PFSK-1 (cell line): ENCODE data around the gene DENND1B.

Experiments
- FOXP2 ChIP-seq: optimal IDR thresholded peaks from 2 replicates; pipeline ENCODE3; 2011; ENCODE audit warnings: borderline replicate concordance, control low read depth, inconsistent platforms; ENCODE audit not compliant: insufficient read depth; ENCODE audit errors: extremely low read length, extremely low read depth
- POLR2AphosphoS5 ChIP-seq: IDR thresholded peaks from 2 replicates; pipeline ENCODE4 v1.6.1; 2012; ENCODE audit warnings: low read depth, mild to moderate bottlenecking, control low read depth, low read length, moderate library complexity
- REST ChIP-seq, 2 experiments: IDR thresholded peaks; 2 replicates each; pipeline versions ENCODE4 v1.6.1 to v1.8.0; 2011 to 2012; ENCODE audit warnings: low read depth in 2 of 2, low read length in 2 of 2, control low read depth in 1 of 2, inconsistent platforms in 1 of 2, mild to moderate bottlenecking in 1 of 2, moderate library complexity in 1 of 2; ENCODE audit not compliant: insufficient read depth in 1 of 2
- SIN3A ChIP-seq: IDR thresholded peaks from 2 replicates; pipeline ENCODE4 v1.6.1; 2012; ENCODE audit warnings: mild to moderate bottlenecking, low read length, moderate library complexity, borderline replicate concordance; ENCODE audit not compliant: insufficient read depth
- TAF1 ChIP-seq: IDR thresholded peaks from 2 replicates; pipeline ENCODE4 v1.6.1; 2012; ENCODE audit warnings: low read length, control low read depth, borderline replicate concordance; ENCODE audit not compliant: insufficient read depth

The DENND1B gene

GRCh38 chr1:197807739-197808453, 32.6 kb upstream of the DENND1B start:
- TF ChIP-seq REST (IDR thresholded peaks at IDR 0.05; ENCODE audit: insufficient read depth in 1 of 2, low read depth in 2 of 2, low read length in 2 of 2) (no peak), POLR2AphosphoS5 (no peak), FOXP2 (no peak), TAF1 (no peak), SIN3A (no peak)

DNA sequence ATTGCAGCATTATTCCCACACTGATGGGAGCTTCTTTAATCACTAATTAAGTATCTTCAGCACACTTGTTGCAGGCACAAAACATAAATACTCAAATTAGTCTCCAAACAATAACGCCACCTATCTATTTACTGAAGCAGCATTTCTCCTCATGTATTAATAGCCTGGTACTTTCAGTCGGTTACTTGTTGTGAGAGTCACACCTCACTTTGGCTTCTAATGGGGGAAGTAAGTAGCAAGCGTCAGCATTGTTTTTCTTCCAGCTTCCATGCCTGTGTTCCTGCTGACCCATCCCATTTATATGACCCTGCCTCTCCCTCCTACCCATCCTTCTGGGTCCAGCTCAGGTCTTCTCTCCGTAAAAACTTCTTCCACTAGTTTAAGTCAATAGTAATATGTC, 31.9 kb upstream of the DENND1B start:
- no peak for TF ChIP-seq POLR2AphosphoS5
- no peak for TF ChIP-seq SIN3A
- TF ChIP-seq FOXP2: no peak
- no peak for TF ChIP-seq TAF1
- no peak for TF ChIP-seq REST (IDR thresholded peaks at IDR 0.05; ENCODE audit: insufficient read depth in 1 of 2, low read depth in 2 of 2, low read length in 2 of 2)

- TF ChIP-seq REST (IDR thresholded peaks at IDR 0.05; ENCODE audit: insufficient read depth in 1 of 2, low read depth in 2 of 2, low read length in 2 of 2) (no peak), SIN3A (no peak), FOXP2 (no peak), POLR2AphosphoS5 (no peak), TAF1 (no peak)
These were observed 31.4 kb upstream of the DENND1B start for GRCh38 chr1:197806718-197807117.

DNA sequence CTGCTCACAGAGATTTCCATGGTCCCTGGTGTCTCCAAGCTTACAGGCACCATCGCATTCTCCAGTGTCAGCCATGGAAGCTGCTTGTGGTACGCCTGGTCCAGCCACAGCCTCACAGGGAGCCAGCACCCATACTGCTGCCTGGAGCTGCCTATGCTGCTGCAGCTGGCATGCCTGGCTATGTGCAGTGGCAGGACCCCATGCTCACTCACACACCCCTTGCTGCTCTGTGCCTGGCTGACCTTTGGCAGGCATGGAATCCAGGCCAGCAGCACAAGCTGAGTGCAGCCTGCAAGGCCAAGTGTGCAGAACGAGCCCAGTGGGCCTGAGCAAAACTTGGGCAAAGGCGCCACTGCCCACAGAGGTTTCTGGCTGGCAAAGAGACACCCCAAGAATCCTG, 26.4 kb upstream of the DENND1B start:
- TF ChIP-seq REST (IDR thresholded peaks at IDR 0.05; ENCODE audit: insufficient read depth in 1 of 2, low read depth in 2 of 2, low read length in 2 of 2) (no peak), SIN3A (no peak), TAF1 (no peak), POLR2AphosphoS5 (no peak), FOXP2 (no peak)
